B cell (primary cell): Measurements from ENCODE around the gene LPAR5. TPM values are rescaled to one million over a fixed set of nuclear protein-coding genes. Genes with fewer than 3 reads are reported as not detected.

Experiments
- ATAC-seq: fragments of 200-7000 bp; cut with Tn5 transposase; one replicate; pipeline ENCODE4 v1.10.0; 2021; ENCODE audit warnings: low read depth, mild to moderate bottlenecking, moderate number of reproducible peaks, moderate library complexity
- CTCF ChIA-PET: fragments of 350-600 bp; sonication (Branson Sonifier 250); formaldehyde crosslinking; loops from one replicate; lab custom pipeline; 2021; ENCODE audit warnings: antibody characterized with exemption, inconsistent platforms; lab: Charles Lee
- POLR2A ChIA-PET: fragments of 350-600 bp; sonication (Branson Sonifier 250); formaldehyde crosslinking; loops from one replicate; lab custom pipeline; 2021; ENCODE audit warnings: antibody characterized with exemption; lab: Charles Lee
- DNase-seq: peaks from one replicate; pipeline ENCODE4 v3.0.0; 2013
- H2AFZ ChIP-seq: 2 replicates; pipeline ENCODE4 v1.6.1; 2012; ENCODE audit warnings: mild to moderate bottlenecking, low read depth, low read length; ENCODE audit not compliant: insufficient read depth, poor library complexity, severe bottlenecking
- H3K27ac ChIP-seq, 2 donors: 1 replicate in 1 of 2; 2 replicates in 1 of 2; pipeline ENCODE4 v1.5.1; 2012 to 2013; ENCODE audit warnings: low read length in 2 of 2, mild to moderate bottlenecking in 2 of 2, moderate library complexity in 1 of 2
- H3K27me3 ChIP-seq, 4 experiments: fragments of 200-600 bp in 1 of 4; sonication (generic) in 1 of 4; replicated peaks in 1 of 4; 1 replicate in 2 of 4; 2 replicates in 2 of 4; pipeline versions ENCODE4 v1.6.1 to v1.7.0; 2013 to 2016; ENCODE audit warnings: low read length in 3 of 4, mild to moderate bottlenecking in 2 of 4, mixed read lengths in 1 of 4, moderate library complexity in 1 of 4; ENCODE audit not compliant: insufficient read depth in 4 of 4, control insufficient read depth in 3 of 4; ENCODE audit errors: control extremely low read depth in 1 of 4
- H3K36me3 ChIP-seq, 2 experiments: replicated peaks in 1 of 2; 1 replicate in 1 of 2; 2 replicates in 1 of 2; pipeline versions ENCODE4 v1.6.1 to v1.7.1; 2013; ENCODE audit warnings: low read length in 1 of 2; ENCODE audit not compliant: insufficient read depth in 2 of 2, control insufficient read depth in 1 of 2; ENCODE audit errors: control extremely low read depth in 1 of 2, extremely low read depth in 1 of 2
- H3K4me1 ChIP-seq, 2 donors: fragments of 200-600 bp in 1 of 2; sonication (generic) in 1 of 2; 1 replicate in 1 of 2; 2 replicates in 1 of 2; pipeline versions ENCODE4 v1.5.1 to v1.6.1; 2013 to 2017; ENCODE audit warnings: low read length in 2 of 2; ENCODE audit not compliant: control insufficient read depth in 2 of 2, insufficient read depth in 2 of 2
- H3K4me2 ChIP-seq: replicated peaks from 2 replicates; pipeline ENCODE3; 2012; ENCODE audit warnings: mild to moderate bottlenecking, low read depth, low read length; ENCODE audit not compliant: poor library complexity, severe bottlenecking
- H3K4me3 ChIP-seq, 5 experiments: fragments of 200-600 bp in 1 of 5; sonication (generic) in 1 of 5; 1 replicate in 3 of 5; 2 replicates in 2 of 5; pipeline versions ENCODE4 v1.5.1 to v1.7.0; 2011 to 2016; ENCODE audit warnings: low read length in 4 of 5, mild to moderate bottlenecking in 4 of 5, low read depth in 2 of 5, control low read depth in 1 of 5, moderate library complexity in 1 of 5; ENCODE audit not compliant: insufficient read depth in 1 of 5; ENCODE audit errors: control extremely low read depth in 1 of 5, extremely low read depth in 1 of 5
- H3K79me2 ChIP-seq: fragments of 200-600 bp; sonication (generic); one replicate; pipeline ENCODE4 v1.6.0; 2016; ENCODE audit warnings: low read length; ENCODE audit not compliant: control insufficient read depth, insufficient read depth
- H3K9ac ChIP-seq: fragments of 200-600 bp; sonication (generic); 2 replicates; pipeline ENCODE4 v1.6.1; 2017; ENCODE audit warnings: mild to moderate bottlenecking, low read length, moderate library complexity
- H3K9me3 ChIP-seq, 3 donors: one replicate each; pipeline versions ENCODE4 v1.6.1 to v1.7.1; 2013; ENCODE audit warnings: low read length in 2 of 3; ENCODE audit not compliant: control insufficient read depth in 2 of 3, insufficient read depth in 1 of 3; ENCODE audit errors: control extremely low read depth in 1 of 3
- H4K20me1 ChIP-seq: 2 replicates; pipeline ENCODE4 v1.6.0; 2012; ENCODE audit warnings: mild to moderate bottlenecking, low read length; ENCODE audit not compliant: insufficient read depth, control insufficient read depth, poor library complexity, severe bottlenecking
- H3K27ac Mint-ChIP-seq: one replicate; pipeline ENCODE4 v1.8.0; 2021; ENCODE audit warnings: mixed read lengths
- H3K27me3 Mint-ChIP-seq: one replicate; pipeline ENCODE4 v1.8.0; 2021; ENCODE audit warnings: mixed read lengths
- H3K4me1 Mint-ChIP-seq: one replicate; pipeline ENCODE4 v1.8.0; 2021; ENCODE audit warnings: mixed read lengths
- H3K4me3 Mint-ChIP-seq: one replicate; pipeline ENCODE4 v1.8.0; 2021; ENCODE audit warnings: mixed read lengths
- H3K9me3 Mint-ChIP-seq: one replicate; pipeline ENCODE4 v1.8.0; 2022; ENCODE audit warnings: mixed read lengths; ENCODE audit not compliant: insufficient read depth
- CTCF ChIP-seq: fragments of 200-600 bp; IDR thresholded peaks from one replicate; pipeline ENCODE4 v1.8.0; 2022; ENCODE audit warnings: antibody characterized with exemption, mild to moderate bottlenecking
- EZH2 ChIP-seq: IDR thresholded peaks from 2 replicates; pipeline ENCODE4 v1.6.1; 2012; ENCODE audit warnings: borderline replicate concordance, low read depth, mild to moderate bottlenecking, moderate library complexity, low read length; ENCODE audit not compliant: insufficient read depth, poor library complexity, severe bottlenecking
- WGBS: methylation state at CpG from one replicate; pipeline ENCODE4 v1.1.5; 2013; ENCODE audit warnings: missing lambda C conversion rate; ENCODE audit not compliant: insufficient coverage; 5-methylcytosine and 5-hydroxymethylcytosine counted together
- intact Hi-C: fragments of 100-400 bp; cut with micrococcal nuclease; formaldehyde crosslinking; loops from one replicate; pipeline ENCODE4 v1.10.0; 2022
- polyA plus RNA-seq: library from polyadenylated mRNA; depleted of rRNA; stranded (reverse); fragments of >200 nt; gene quantifications from 2 replicates; pipeline ENCODE4 v1.2.3, GENCODE V29; 2012
- total RNA-seq, 2 donors: library from RNA; stranded (reverse); fragments of 120-200 nt in 1 of 2; gene quantifications; 1 replicate in 1 of 2; 2 replicates in 1 of 2; pipeline versions ENCODE4 v1.2.3 to v1.2.4, GENCODE V29; 2013 to 2022

The LPAR5 gene
- total and polyA plus RNA-seq, 2 donors (not counting 1 experiment from before 2014, with no cell fraction given): 29.0 to 59.6 TPM

DNA sequence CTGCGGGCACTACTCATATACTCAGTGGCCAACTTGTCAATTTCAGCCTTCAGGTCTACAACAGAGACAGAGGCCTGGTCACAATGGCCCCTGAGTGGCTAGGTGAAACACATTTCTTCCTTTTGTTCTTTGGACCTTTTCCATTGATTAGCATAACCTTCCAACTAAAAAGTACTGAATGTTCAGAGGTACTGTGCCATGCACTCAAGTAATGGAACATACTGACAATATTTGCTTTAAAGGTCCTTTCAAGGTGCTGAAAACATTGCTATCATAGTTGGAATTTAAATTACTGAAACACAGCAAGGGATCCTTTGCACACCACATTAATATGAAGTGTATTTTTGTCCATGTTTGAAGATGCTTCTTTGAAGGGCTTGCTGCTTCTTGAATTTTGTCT is 17.6 kb upstream of the LPAR5 start:
- Histone ChIP-seq H3K4me2 (no peak overlapping the region), H3K4me3 (no peak overlapping the region), H2AFZ (no peak overlapping the region), H3K36me3 (peaks cover 3 to 64% of the 10 kb centered on the region in 2 experiments), H3K4me1 (no peaks in the 10 kb centered on the region), H3K27me3 (no peaks in the 10 kb centered on the region), H3K27ac (no peak overlapping the region), H3K79me2 (peaks cover 41% of the 10 kb centered on the region), H3K9ac (no peak overlapping the region), H4K20me1 (peaks cover 15% of the 10 kb centered on the region), H3K9me3 (no peaks in the 10 kb centered on the region)
- ATAC-seq (no peak), DNase-seq (no peak)
- 92% methylated on average over 1 of the region's 1 CpG for WGBS
- CTCF ChIA-PET: no interaction called here
- no peak overlapping the region for H3K27ac Mint-ChIP-seq
- no peaks in the 10 kb centered on the region for H3K27me3 Mint-ChIP-seq
- H3K4me1 Mint-ChIP-seq: peaks cover 4% of the 10 kb centered on the region
- no peak overlapping the region for H3K4me3 Mint-ChIP-seq
- TF ChIP-seq CTCF (no peak), EZH2 (no peak)
- no peaks in the 10 kb centered on the region for H3K9me3 Mint-ChIP-seq
- POLR2A ChIA-PET: interaction anchor here (0.7 kb wide), 1 partner anchor 213 kb away, joined by 3 read pairs; no protein-coding TSS in a partner anchor
- intact Hi-C loops: no loop called here

- H3K4me2 ChIP-seq: no peak overlapping the region
- no peaks in the 10 kb centered on the region for H3K9me3 ChIP-seq
- no peak for ATAC-seq
- ChIA-PET POLR2A (interaction anchor here (0.6 to 1.0 kb wide), 2 partner anchors 19 to 27 kb away, joined by 3 to 10 read pairs; no protein-coding TSS in a partner anchor), CTCF (interaction anchor here (0.7 to 1.1 kb wide), 2 partner anchors 29 to 69 kb away, joined by 3 read pairs; no protein-coding TSS in a partner anchor)
- peaks cover 34% of the 10 kb centered on the region for H3K79me2 ChIP-seq
- no peak for DNase-seq
- H3K4me3 Mint-ChIP-seq: no peak overlapping the region
- H2AFZ ChIP-seq: no peak overlapping the region
- peak overlapping the region; percentile 47 for H3K27ac Mint-ChIP-seq
- H3K9ac ChIP-seq: no peak overlapping the region
- H4K20me1 ChIP-seq: peaks cover 13% of the 10 kb centered on the region
- H3K4me1 ChIP-seq: peaks cover 0 to 6% of the 10 kb centered on the region in 2 donors
- intact Hi-C loops: no loop called here
- WGBS: 96% methylated on average over 5 of the region's 12 CpGs
- H3K27me3 Mint-ChIP-seq: no peaks in the 10 kb centered on the region
- H3K4me1 Mint-ChIP-seq: peaks cover 4% of the 10 kb centered on the region
- no peak overlapping the region for H3K27ac ChIP-seq
- no peaks in the 10 kb centered on the region for H3K27me3 ChIP-seq
- H3K9me3 Mint-ChIP-seq: no peaks in the 10 kb centered on the region
- TF ChIP-seq EZH2 (no peak), CTCF (no peak)
- H3K36me3 ChIP-seq: peaks cover 3 to 64% of the 10 kb centered on the region in 2 experiments
- H3K4me3 ChIP-seq: no peak overlapping the region
Measured at GRCh38 chr12:6652391-6652790, 16.6 kb upstream of the LPAR5 start.
